IMR-90 (cell line): ENCODE results near the gene KIF16B. TPM values are rescaled to one million over a fixed set of nuclear protein-coding genes. Genes with fewer than 3 reads are reported as not detected.

Experiments used
- ATAC-seq: fragments of 200-7000 bp; cut with Tn5 transposase; 2 replicates; pipeline ENCODE4 v1.9.1; 2020; ENCODE audit warnings: low read depth, mild to moderate bottlenecking, moderate library complexity
- BruUV-seq: library from RNA; stranded (reverse); fragments of 400-500 nt; replicated peaks from 2 replicates; lab custom pipeline; 2021; lab: Mats Ljungman, UMichigan
- CTCF ChIA-PET: fragments of 300-600 bp; formaldehyde crosslinking; extraction: SDS; loops from one replicate; lab custom pipeline; 2021; ENCODE audit warnings: antibody characterized with exemption; lab: Yijun Ruan, JAX
- POLR2A ChIA-PET: fragments of 300-600 bp; sonication (Branson Sonifier 250); formaldehyde crosslinking; loops from one replicate; lab custom pipeline; 2022; ENCODE audit warnings: antibody characterized with exemption; ENCODE audit not compliant: unreplicated experiment; lab: Charles Lee
- DNase-seq: peaks from one replicate; pipeline ENCODE4 v3.0.0; 2013
- H2AFZ ChIP-seq: replicated peaks from 2 replicates; pipeline ENCODE3; 2013; ENCODE audit warnings: low read length, mild to moderate bottlenecking; ENCODE audit not compliant: poor library complexity
- H2AK5ac ChIP-seq: 2 replicates; pipeline ENCODE4 v1.6.1; 2013; ENCODE audit warnings: low read depth, low read length, inconsistent platforms
- H2AK9ac ChIP-seq: replicated peaks from 2 replicates; pipeline ENCODE3; 2013; ENCODE audit warnings: mild to moderate bottlenecking, low read depth, low read length, moderate library complexity; ENCODE audit not compliant: poor library complexity
- H2BK120ac ChIP-seq: 2 replicates; pipeline ENCODE4 v1.6.1; 2013; ENCODE audit warnings: low read depth, low read length, inconsistent platforms
- H2BK15ac ChIP-seq: 3 replicates; pipeline ENCODE4 v1.6.1; 2013; ENCODE audit warnings: low read depth, low read length, inconsistent platforms
- H2BK20ac ChIP-seq: 2 replicates; pipeline ENCODE4 v1.6.1; 2013; ENCODE audit warnings: low read depth, mild to moderate bottlenecking, inconsistent platforms, low read length, moderate library complexity
- H2BK5ac ChIP-seq: 2 replicates; pipeline ENCODE4 v1.6.1; 2013; ENCODE audit warnings: mild to moderate bottlenecking, low read depth, low read length, inconsistent platforms; ENCODE audit not compliant: poor library complexity, severe bottlenecking
- H3K14ac ChIP-seq: replicated peaks from 2 replicates; pipeline ENCODE4 v1.6.1; 2013; ENCODE audit warnings: low read depth, low read length, inconsistent platforms
- H3K18ac ChIP-seq: 2 replicates; pipeline ENCODE4 v1.6.1; 2013; ENCODE audit warnings: low read depth, low read length, control low read depth
- H3K23ac ChIP-seq: 2 replicates; pipeline ENCODE4 v1.6.1; 2013; ENCODE audit warnings: low read depth, low read length, inconsistent platforms
- H3K27ac ChIP-seq: 2 replicates; pipeline ENCODE4 v1.5.1; 2013; ENCODE audit warnings: mild to moderate bottlenecking, control low read depth, low read length; ENCODE audit not compliant: insufficient read depth
- H3K27me3 ChIP-seq: 2 replicates; pipeline ENCODE4 v1.6.1; 2013; ENCODE audit warnings: low read length; ENCODE audit not compliant: control insufficient read depth, insufficient read depth
- H3K36me3 ChIP-seq: 2 replicates; pipeline ENCODE4 v1.6.1; 2013; ENCODE audit warnings: low read length, mixed read lengths; ENCODE audit not compliant: control insufficient read depth, insufficient read depth
- H3K4ac ChIP-seq: 2 replicates; pipeline ENCODE4 v1.6.1; 2013; ENCODE audit warnings: low read depth, low read length, inconsistent platforms
- H3K4me1 ChIP-seq: 2 replicates; pipeline ENCODE4 v1.6.1; 2013; ENCODE audit warnings: low read length, mixed read lengths; ENCODE audit not compliant: control insufficient read depth, insufficient read depth
- H3K4me2 ChIP-seq: 2 replicates; pipeline ENCODE4 v1.6.1; 2013; ENCODE audit warnings: low read depth, mild to moderate bottlenecking, control low read depth, low read length, moderate library complexity
- H3K4me3 ChIP-seq: 2 replicates; pipeline ENCODE4 v1.5.1; 2013; ENCODE audit warnings: low read depth, mild to moderate bottlenecking, control low read depth, low read length, moderate library complexity; ENCODE audit not compliant: insufficient read depth
- H3K56ac ChIP-seq: 2 replicates; pipeline ENCODE4 v1.6.1; 2013; ENCODE audit warnings: low read length, inconsistent platforms; ENCODE audit not compliant: insufficient read depth; ENCODE audit errors: extremely low read depth
- H3K79me1 ChIP-seq, 2 experiments: 2 replicates each; pipeline ENCODE4 v1.6.1; 2013; ENCODE audit warnings: low read length in 2 of 2, inconsistent platforms in 1 of 2, low read depth in 1 of 2
- H3K9ac ChIP-seq: 2 replicates; pipeline ENCODE4 v1.6.1; 2013; ENCODE audit warnings: low read depth, low read length, control low read depth
- H3K9me1 ChIP-seq: 2 replicates; pipeline ENCODE4 v1.6.1; 2013; ENCODE audit warnings: low read length, inconsistent platforms; ENCODE audit not compliant: insufficient read depth
- H3K9me3 ChIP-seq: 2 replicates; pipeline ENCODE4 v1.6.1; 2013; ENCODE audit warnings: low read length; ENCODE audit not compliant: control insufficient read depth, insufficient read depth
- H4K20me1 ChIP-seq: 2 replicates; pipeline ENCODE4 v1.6.1; 2013; ENCODE audit warnings: low read length, inconsistent platforms; ENCODE audit not compliant: insufficient read depth
- H4K5ac ChIP-seq: 2 replicates; pipeline ENCODE4 v1.6.1; 2013; ENCODE audit warnings: mild to moderate bottlenecking, low read depth, low read length, control low read depth
- H4K8ac ChIP-seq, 2 experiments: 2 replicates each; pipeline ENCODE4 v1.6.1; 2013; ENCODE audit warnings: low read depth in 2 of 2, low read length in 2 of 2, control low read depth in 1 of 2, inconsistent platforms in 1 of 2
- H4K91ac ChIP-seq: 2 replicates; pipeline ENCODE4 v1.6.1; 2013; ENCODE audit warnings: low read depth, low read length, inconsistent platforms; ENCODE audit not compliant: insufficient read depth
- MAFK ChIP-seq: IDR thresholded peaks from 2 replicates; pipeline ENCODE4 v1.6.1; 2012; ENCODE audit warnings: low read depth, low read length, improper control_type of control experiment
- RAD21 ChIP-seq: IDR thresholded peaks from 2 replicates; pipeline ENCODE4 v1.6.1; 2012; ENCODE audit warnings: low read length, improper control_type of control experiment
- RCOR1 ChIP-seq: IDR thresholded peaks from 2 replicates; pipeline ENCODE4 v1.6.1; 2012; ENCODE audit warnings: mild to moderate bottlenecking, low read length, improper control_type of control experiment; ENCODE audit not compliant: insufficient replicate concordance
- WGBS, 2 experiments: methylation state at CpG; one replicate each; pipeline versions ENCODE4 v1.1.5 to v1.1.7; 2013; ENCODE audit warnings: missing lambda C conversion rate in 2 of 2; ENCODE audit not compliant: insufficient read length in 1 of 2; ENCODE audit errors: extremely low coverage in 2 of 2; 5-methylcytosine and 5-hydroxymethylcytosine counted together
- dilution Hi-C: fragments of 300-500 bp; cut with HindIII; formaldehyde crosslinking; loops from one replicate; pipeline ENCODE4 v1.14.3; 2018; ENCODE audit warnings: low sequenced_read_pairs; ENCODE audit not compliant: unreplicated experiment
- in situ Hi-C: fragments of 300-500 bp; cut with MboI; formaldehyde crosslinking; loops from 3 replicates; pipeline ENCODE4 v1.14.3; 2019; ENCODE audit warnings: low sequenced_read_pairs, inconsistent platforms, mixed read lengths
- intact Hi-C: fragments of 100-400 bp; cut with micrococcal nuclease; formaldehyde crosslinking; loops from 2 replicates; pipeline ENCODE4 v1.10.0; 2022
- polyA plus RNA-seq, 3 experiments: library from polyadenylated mRNA; depleted of rRNA; stranded (reverse); fragments of >200 nt; gene quantifications; 2 replicates each; pipeline ENCODE4 v1.2.3, GENCODE V29; 2012; ENCODE audit warnings: low replicate concordance in 1 of 3
- total RNA-seq: library from RNA; depleted of rRNA; stranded (reverse); fragments of >200 nt; gene quantifications from 2 replicates; pipeline ENCODE4 v1.2.3, GENCODE V29; 2012

KIF16B gene
- total and polyA plus RNA-seq, 2 of the 4 experiments (the other 2 are of a cell fraction), result 4.7 to 10.0 TPM

DNA sequence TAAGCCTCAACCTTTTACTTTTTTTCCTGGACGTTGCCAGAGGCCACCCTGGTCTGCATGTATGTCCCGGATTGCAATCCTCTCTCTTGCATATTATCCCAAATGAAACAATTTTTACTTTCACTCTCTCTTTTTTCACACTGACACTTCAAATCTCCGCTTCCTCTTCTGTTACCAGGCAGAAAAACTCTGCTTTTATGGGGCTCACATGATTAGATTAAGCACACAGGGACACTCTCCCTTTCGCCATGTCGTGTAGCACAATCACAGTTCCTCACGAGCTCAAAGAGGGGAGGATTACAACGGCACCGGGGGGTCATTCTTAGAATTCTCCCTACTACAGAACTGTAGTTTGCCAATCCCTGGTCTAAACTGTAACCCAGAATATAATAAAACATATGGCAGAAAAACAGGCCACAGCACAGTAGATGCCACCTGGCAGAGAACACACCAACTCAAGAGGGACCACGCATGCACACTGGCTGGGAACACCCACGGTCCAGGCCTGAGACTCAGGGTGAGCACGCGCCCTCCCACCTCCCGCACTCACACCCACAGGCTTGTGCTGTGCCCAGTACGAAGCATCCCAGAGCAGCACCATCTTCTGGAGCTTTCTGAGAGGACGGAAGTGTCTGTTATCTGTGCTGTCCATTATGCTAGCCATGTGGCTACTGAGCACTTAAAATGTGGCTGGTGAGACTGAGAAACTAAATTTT is 288.7 kb downstream of the KIF16B start:
- no peak overlapping the region for H2BK20ac ChIP-seq
- H3K4ac ChIP-seq, result no peak overlapping the region
- ChIA-PET CTCF (no interaction called here), POLR2A (no interaction called here)
- H3K79me1 ChIP-seq, result no peaks in the 10 kb centered on the region
- no peak overlapping the region for H2BK5ac ChIP-seq
- no peaks in the 10 kb centered on the region for H3K4me1 ChIP-seq
- TF ChIP-seq RAD21, result no peak
- no peak for TF ChIP-seq MAFK
- TF ChIP-seq RCOR1, result no peak
- in situ Hi-C loops (no loop called here), dilution Hi-C loops (no loop called here), intact Hi-C loops (no loop called here)
- no peak overlapping the region for H2BK120ac ChIP-seq
- no peak overlapping the region for H3K9ac ChIP-seq
- no peak overlapping the region for H2AK5ac ChIP-seq
- H2BK15ac ChIP-seq, result no peak overlapping the region
- H4K20me1 ChIP-seq, result no peaks in the 10 kb centered on the region
- no peak overlapping the region for H2AK9ac ChIP-seq
- H3K18ac ChIP-seq, result no peak overlapping the region
- no peak overlapping the region for H3K4me2 ChIP-seq
- H4K8ac ChIP-seq, result no peak overlapping the region
- no peaks in the 10 kb centered on the region for H3K27me3 ChIP-seq
- H3K4me3 ChIP-seq, result no peak overlapping the region
- no peak overlapping the region for H3K14ac ChIP-seq
- no peak for DNase-seq
- H4K5ac ChIP-seq, result no peak overlapping the region
- no peak overlapping the region for H3K56ac ChIP-seq
- H3K9me1 ChIP-seq, result no peaks in the 10 kb centered on the region
- no peak overlapping the region for H2AFZ ChIP-seq
- no peak overlapping the region for H3K27ac ChIP-seq
- H3K9me3 ChIP-seq, result no peaks in the 10 kb centered on the region
- no peak overlapping the region for H3K23ac ChIP-seq
- no peak overlapping the region for H4K91ac ChIP-seq
- BruUV-seq, result no TSS peak
- no peaks in the 10 kb centered on the region for H3K36me3 ChIP-seq
- no peak for ATAC-seq
- WGBS, 2 experiments, result 88% methylated on average over 5 of the region's 15 CpGs; no CpG with 5 or more reads in 1 of the 2 experiments
